Measurements from ENCODE around the gene WDR81. TPM values are rescaled to one million over a fixed set of nuclear protein-coding genes. Genes with fewer than 3 reads are reported as not detected.

The WDR81 gene
- total and polyA plus RNA-seq, 2 donors (not counting 3 experiments of a cell fraction or from before 2014, with no cell fraction given): 10.4 to 17.3 TPM

DNA sequence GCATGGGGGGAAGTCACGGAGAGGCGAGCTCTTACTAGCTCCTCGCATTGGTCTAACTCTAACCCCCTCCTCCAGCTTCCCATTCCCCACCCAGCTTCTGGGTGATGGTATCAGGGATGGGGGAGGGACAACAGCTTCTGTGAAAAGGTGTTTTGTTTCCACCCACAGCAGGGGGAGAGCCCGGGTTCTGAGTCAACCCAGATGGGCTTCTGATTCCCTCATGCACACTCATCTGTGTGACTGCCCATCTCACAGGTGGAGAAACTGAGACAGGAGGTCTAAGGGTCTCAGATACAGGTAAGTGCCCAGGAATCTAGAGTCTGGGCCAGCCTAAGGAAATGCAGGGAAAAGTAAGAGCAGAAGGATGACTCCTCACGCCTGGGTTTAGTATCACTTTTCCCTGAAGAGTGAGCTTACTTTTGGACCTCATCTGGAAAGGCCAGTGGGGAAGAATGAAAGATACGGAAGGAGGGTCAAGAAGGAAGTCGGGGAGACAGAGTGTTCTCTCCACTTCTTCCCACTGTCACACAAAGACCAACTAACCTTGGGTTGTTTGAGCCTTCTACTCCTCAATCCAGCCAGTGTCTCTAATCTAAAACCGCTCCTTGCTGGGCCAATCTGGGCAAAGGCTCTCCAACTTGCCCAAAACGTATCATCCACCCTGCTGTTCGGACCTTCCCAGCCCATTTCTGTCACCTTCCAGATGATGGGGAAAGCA lies 11.2 kb upstream of the WDR81 start:
- intact Hi-C loops (cut with micrococcal nuclease): loop anchor here (10.0 kb wide), 2 partner anchors 149 to 621 kb away; partner anchors contain the start of genes PITPNA, SGSM2 and TSR1
- CTCF ChIA-PET: interaction anchor here (1.2 to 3.0 kb wide), 5 partner anchors 15 to 152 kb away, joined by 5 to 25 read pairs (median 12); partner anchors contain the start of gene RILP
- Histone ChIP-seq H3K4me3 (replicated peaks in 1 of 3; ENCODE audit: insufficient read depth in 1 of 3, low read depth in 1 of 3, low read length in 3 of 3) (peak overlapping the region in 1 of 3 experiments; percentile 69), H3K4me2 (ENCODE audit: insufficient read depth, low read length) (peak overlapping the region; percentile 52), H3K27ac (ENCODE audit: insufficient read depth, low read depth, low read length) (peak overlapping the region; percentile 79), H3K9me1 (replicated peaks; ENCODE audit: control insufficient read depth, extremely low read depth, insufficient read depth, low read length) (no peaks in the 10 kb centered on the region), H3K27me3 (ENCODE audit: control insufficient read depth in 2 of 2, insufficient read depth in 2 of 2, low read length in 2 of 2) (no peaks in the 10 kb centered on the region), H3K4me1 (ENCODE audit: control insufficient read depth, extremely low read depth, insufficient read depth, low read length) (peaks cover 42% of the 10 kb centered on the region), H2AFZ (ENCODE audit: low read depth, low read length) (no peak overlapping the region), H3K9ac (replicated peaks; ENCODE audit: extremely low read depth, insufficient read depth, low read length) (no peak overlapping the region), H4K20me1 (replicated peaks; ENCODE audit: control insufficient read depth, extremely low read depth, insufficient read depth, low read length) (no peaks in the 10 kb centered on the region), H3K79me2 (ENCODE audit: control insufficient read depth, insufficient read depth, low read length) (peaks cover 41% of the 10 kb centered on the region), H3K9me3 (replicated peaks; ENCODE audit: control insufficient read depth, insufficient read depth, low read length) (no peaks in the 10 kb centered on the region), H3K36me3 (ENCODE audit: control insufficient read depth in 2 of 2, extremely low read depth in 1 of 2, insufficient read depth in 2 of 2, low read length in 2 of 2) (peaks cover 19 to 20% of the 10 kb centered on the region in 2 experiments)
- POLR2A ChIA-PET: interaction anchor here (0.9 kb wide), 1 partner anchor 70 kb away, joined by 3 read pairs; no protein-coding TSS in a partner anchor
- TF ChIP-seq JUN (IDR thresholded peaks at IDR 0.05; ENCODE audit: borderline replicate concordance, insufficient read depth, insufficient read length, low read depth): no peak
- TF ChIP-seq MYC (IDR thresholded peaks at IDR 0.05; ENCODE audit: low read depth, low read length): no peak
- TF ChIP-seq POLR2AphosphoS5 (IDR thresholded peaks at IDR 0.05; ENCODE audit: insufficient read depth, low read depth, low read length): no peak
- TF ChIP-seq EZH2 (IDR thresholded peaks at IDR 0.05; ENCODE audit: borderline replicate concordance, low read depth, low read length, severe bottlenecking): no peak
- no peak for TF ChIP-seq POLR2A (IDR thresholded peaks at IDR 0.05; ENCODE audit: low read depth, low read length)
- TF ChIP-seq, protein P1, sequence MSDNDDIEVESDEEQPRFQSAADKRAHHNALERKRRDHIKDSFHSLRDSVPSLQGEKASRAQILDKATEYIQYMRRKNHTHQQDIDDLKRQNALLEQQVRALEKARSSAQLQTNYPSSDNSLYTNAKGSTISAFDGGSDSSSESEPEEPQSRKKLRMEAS (IDR thresholded peaks at IDR 0.05; ENCODE audit: insufficient read depth, insufficient read length): no peak
- no peak for TF ChIP-seq GATA2 (IDR thresholded peaks at IDR 0.05; ENCODE audit: insufficient read depth, insufficient read length, low read depth, low read length)
- TF ChIP-seq FOS (IDR thresholded peaks at IDR 0.05; ENCODE audit: borderline replicate concordance, insufficient read depth, low read length): no peak
- TF ChIP-seq, protein P2, sequence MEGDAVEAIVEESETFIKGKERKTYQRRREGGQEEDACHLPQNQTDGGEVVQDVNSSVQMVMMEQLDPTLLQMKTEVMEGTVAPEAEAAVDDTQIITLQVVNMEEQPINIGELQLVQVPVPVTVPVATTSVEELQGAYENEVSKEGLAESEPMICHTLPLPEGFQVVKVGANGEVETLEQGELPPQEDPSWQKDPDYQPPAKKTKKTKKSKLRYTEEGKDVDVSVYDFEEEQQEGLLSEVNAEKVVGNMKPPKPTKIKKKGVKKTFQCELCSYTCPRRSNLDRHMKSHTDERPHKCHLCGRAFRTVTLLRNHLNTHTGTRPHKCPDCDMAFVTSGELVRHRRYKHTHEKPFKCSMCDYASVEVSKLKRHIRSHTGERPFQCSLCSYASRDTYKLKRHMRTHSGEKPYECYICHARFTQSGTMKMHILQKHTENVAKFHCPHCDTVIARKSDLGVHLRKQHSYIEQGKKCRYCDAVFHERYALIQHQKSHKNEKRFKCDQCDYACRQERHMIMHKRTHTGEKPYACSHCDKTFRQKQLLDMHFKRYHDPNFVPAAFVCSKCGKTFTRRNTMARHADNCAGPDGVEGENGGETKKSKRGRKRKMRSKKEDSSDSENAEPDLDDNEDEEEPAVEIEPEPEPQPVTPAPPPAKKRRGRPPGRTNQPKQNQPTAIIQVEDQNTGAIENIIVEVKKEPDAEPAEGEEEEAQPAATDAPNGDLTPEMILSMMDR (IDR thresholded peaks at IDR 0.05; ENCODE audit: extremely low read depth in 1 of 2, insufficient read depth in 1 of 2, low read depth in 1 of 2, low read length in 2 of 2): no peak
- dilution Hi-C loops (cut with MboI; ENCODE audit: extremely low pct_ligation_motif_present, low sequenced_read_pairs): no loop called here
- DNase-seq (ENCODE audit: low read depth, low spot score) (no peak), FAIRE-seq (no peak)
- BruUV-seq (replicated peaks): no TSS peak

All from endothelial cell of umbilical vein (primary cell).